WI38 (cell line): ENCODE measurements around the gene RNASEH1.
A peak's percentile ranks its signal among the peaks of the same experiment; 100 is the strongest.

Experiments used
- H3K4me3 ChIP-seq: 2 replicates; pipeline ENCODE4 v1.5.1; 2011; ENCODE audit warnings: low read depth, mild to moderate bottlenecking, control low read depth, low read length
- TF ChIP-seq, protein P1 (sequence below): IDR thresholded peaks from 2 replicates; pipeline ENCODE4 v1.5.1; 2012; ENCODE audit warnings: low read depth, mild to moderate bottlenecking, control low read depth, low read length

Gene RNASEH1, protein sequence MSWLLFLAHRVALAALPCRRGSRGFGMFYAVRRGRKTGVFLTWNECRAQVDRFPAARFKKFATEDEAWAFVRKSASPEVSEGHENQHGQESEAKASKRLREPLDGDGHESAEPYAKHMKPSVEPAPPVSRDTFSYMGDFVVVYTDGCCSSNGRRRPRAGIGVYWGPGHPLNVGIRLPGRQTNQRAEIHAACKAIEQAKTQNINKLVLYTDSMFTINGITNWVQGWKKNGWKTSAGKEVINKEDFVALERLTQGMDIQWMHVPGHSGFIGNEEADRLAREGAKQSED

DNA sequence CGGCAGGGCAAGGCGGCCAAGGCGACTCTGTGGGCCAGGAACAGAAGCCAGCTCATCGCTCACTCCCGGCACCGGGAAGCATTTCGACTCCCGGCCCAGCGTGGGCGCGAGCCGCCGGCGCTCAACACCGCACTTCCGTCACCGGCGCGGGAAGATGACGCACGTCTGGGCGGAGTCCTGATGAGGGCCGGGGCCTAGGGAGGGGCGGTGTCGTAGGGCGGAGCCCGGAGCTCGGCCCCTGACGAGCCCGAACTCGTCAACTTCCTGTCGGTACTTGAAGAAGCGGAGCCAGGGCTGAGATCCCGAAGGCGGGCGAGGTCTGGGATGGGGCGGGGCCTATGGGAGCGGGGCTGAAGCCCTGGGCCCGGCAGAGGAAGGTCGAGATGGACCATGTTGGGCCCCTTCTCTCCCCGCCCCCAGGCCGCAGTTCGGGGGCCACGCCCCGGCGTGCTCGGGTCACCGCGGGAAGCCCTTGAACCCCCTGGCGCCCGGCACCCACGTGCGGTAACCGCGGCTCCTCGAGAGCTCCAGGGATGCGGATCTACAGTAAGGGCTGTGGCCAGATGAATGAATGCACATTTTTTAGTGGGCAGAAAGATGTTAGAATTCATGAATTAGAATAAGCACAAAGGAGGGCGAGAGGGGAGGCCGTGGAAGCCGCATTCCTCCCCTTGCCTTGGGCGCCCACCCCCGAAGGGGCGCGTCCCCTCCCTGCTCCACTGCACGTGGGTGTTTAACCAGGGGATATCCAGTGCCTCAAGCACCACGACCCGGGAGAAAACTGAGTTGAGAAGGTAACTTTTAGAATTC lies at the start of gene RNASEH1:
RNASEH1 (minus strand) TSS at position 129 of the 810 bp plus-strand sequence; CDS start at position 56, 73 bp downstream.
- TF ChIP-seq, protein P1, sequence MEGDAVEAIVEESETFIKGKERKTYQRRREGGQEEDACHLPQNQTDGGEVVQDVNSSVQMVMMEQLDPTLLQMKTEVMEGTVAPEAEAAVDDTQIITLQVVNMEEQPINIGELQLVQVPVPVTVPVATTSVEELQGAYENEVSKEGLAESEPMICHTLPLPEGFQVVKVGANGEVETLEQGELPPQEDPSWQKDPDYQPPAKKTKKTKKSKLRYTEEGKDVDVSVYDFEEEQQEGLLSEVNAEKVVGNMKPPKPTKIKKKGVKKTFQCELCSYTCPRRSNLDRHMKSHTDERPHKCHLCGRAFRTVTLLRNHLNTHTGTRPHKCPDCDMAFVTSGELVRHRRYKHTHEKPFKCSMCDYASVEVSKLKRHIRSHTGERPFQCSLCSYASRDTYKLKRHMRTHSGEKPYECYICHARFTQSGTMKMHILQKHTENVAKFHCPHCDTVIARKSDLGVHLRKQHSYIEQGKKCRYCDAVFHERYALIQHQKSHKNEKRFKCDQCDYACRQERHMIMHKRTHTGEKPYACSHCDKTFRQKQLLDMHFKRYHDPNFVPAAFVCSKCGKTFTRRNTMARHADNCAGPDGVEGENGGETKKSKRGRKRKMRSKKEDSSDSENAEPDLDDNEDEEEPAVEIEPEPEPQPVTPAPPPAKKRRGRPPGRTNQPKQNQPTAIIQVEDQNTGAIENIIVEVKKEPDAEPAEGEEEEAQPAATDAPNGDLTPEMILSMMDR, result no peak
- H3K4me3 ChIP-seq, result peak within 1 kb of the TSS; percentile 77

DNA sequence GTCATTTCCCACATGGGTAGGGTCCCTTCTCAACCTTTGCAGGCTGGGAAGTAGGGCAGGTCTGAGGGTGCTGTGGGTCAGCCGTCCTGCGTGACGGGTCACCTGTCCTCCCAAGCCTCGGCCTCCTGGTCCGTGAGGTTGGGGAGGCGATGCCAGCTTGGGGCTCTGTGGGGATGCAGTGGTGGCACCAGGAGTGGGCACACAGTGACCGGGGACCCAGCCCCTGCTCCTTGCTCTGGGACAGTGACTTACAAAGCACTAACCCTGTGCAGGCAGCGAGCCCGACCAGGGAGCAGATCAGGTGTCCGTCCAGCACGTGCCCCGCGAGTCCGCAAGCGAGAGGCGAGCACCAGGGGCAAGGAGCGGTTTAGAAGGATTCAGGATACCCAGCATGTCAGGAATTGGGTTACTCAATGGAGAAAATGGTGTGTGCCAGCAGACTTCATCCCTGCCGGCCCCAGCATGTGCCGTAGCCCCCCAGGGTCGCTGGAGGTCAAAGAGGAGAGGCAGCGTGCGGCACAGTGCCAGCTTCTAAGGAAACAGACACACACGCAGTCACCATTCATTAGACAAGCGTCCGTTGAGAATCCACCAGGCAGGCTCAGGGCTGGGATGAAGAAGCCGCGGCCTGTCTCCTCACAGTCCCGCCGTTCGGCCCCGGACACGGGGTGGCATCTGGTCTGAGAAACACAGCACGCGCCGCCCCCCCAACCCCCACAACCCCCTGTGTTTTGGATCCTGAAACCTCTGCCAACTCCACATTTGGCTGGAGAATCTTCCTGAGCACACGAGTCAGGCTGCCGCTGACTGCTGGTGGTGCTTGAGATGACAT lies 48.5 kb upstream of the RNASEH1 start:
- H3K4me3 ChIP-seq, result no peak overlapping the region
- TF ChIP-seq, protein P1, result no peak

DNA sequence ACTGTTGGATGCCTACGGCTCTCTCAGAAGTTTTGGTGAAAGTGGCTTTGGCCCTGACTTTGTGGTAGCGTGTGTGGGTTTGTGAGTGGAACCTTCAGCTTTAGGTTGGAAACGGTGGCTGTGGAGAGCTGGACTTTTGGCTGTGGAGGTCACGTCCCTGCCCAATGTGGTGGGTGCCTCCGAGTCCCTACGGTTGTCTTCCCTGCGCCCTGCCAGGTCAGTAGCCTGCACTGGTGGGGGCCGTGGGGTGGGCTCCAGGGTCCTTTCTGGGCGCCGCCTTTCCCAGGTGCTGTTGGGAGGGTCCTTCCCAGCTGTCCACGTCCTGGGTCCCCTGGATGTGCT lies 47.9 kb upstream of the RNASEH1 start:
- no peak overlapping the region for H3K4me3 ChIP-seq
- TF ChIP-seq, protein P1, result no peak

DNA sequence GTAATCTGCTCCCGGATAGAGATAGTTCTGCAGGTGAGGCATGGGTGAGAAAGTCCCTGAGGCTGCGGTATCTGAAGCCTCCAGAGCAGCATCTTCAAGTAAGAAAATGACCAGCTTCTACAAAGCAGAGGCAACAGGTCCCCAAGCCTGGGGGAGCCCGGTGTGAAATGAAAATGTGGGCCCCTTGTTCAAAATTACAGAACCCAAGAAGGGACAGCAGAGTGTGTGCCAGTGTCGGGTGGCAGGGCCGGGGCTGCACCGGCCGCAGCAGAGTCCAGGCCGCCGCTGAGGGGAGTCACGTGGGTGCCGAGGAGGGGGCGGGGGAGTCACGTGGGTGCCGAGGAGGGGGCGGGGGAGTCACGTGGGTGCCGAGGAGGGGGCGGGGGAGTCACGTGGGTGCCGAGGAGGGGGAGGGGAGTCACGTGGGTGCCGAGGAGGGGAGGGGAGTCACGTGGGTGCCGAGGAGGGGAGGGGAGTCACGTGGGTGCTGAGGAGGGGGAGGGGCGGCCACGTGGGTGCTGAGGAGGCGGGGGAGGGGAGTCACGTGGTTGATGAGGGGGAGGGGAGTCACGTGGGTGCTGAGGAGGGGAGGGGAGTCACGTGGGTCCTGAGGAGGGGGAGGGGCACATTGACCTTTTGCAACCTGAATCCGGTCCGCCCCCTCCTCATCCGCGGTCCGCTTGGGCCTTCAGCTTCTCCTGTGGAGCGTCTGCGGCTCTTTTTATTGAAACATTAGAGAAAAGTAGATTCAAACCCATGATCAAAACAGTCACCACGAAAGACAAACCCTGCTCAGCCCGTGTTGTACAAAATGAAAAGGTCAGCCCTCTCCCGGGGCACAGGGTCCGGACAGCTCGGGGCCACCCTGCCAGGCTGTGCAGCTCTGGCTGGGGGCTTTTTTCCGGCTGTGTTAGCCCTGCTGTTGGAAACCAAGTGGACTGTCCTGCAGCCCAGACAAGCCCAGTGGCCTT lies 47.1 kb upstream of the RNASEH1 start:
- TF ChIP-seq, protein P1, result no peak
- no peak overlapping the region for H3K4me3 ChIP-seq

GRCh38 chr2:3604207-3604877 lies 46.2 kb upstream of the RNASEH1 start:
- no peak overlapping the region for H3K4me3 ChIP-seq
- TF ChIP-seq, protein P1, result no peak

DNA sequence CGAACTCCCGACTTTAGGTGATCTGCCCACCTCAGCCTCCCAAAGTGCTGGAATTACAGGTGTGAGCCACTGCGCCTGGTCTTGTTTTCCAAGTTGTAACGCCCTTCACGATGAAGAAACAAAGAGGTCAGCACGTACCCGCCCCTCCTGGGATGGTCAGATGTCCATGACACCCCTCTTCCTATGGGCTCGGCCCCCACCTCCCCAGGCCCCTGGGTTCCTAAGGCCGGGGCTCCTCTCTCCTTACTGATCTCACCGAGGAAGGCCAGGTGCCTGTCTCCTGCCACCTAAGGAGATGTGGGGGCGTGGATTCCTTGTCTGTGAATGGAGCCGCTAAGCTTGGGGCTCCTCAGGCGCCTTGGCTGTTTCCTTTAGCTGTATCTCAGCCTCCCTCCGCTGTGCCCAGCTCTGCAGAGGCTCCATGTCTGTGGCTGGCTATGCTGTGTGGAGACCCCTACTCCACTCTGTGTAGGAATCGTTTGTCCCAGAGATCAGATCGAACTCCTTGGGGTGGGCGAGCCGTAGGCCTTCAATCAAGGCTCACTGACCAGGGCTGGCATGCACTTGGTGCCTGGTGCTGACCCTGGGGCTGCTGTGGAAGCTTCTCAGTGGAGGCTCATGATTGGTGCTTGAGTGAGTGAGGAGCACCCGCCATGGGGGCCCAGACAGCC lies 45.5 kb upstream of the RNASEH1 start:
- H3K4me3 ChIP-seq, result no peak overlapping the region
- TF ChIP-seq, protein P1, result no peak
